HL-60 (cell line): ENCODE measurements around the gene PDE1C.

ENCODE experiments used
- DNase-seq, 2 experiments: peaks; one replicate each; pipeline ENCODE4 v3.0.0-alpha.2; 2010 to 2020; ENCODE audit warnings: low read depth in 1 of 2, low spot score in 1 of 2
- H3K27ac ChIP-seq: fragments of 250-450 bp; sonication (Bioruptor Pico); replicated peaks from 2 replicates; pipeline ENCODE4 v1.5.1; 2020; ENCODE audit warnings: mild to moderate bottlenecking, moderate library complexity
- H3K27me3 ChIP-seq: fragments of 250-450 bp; sonication (Bioruptor Pico); 2 replicates; pipeline ENCODE4 v1.5.1; 2021; ENCODE audit warnings: mild to moderate bottlenecking, moderate library complexity; ENCODE audit not compliant: insufficient read depth, poor library complexity, severe bottlenecking
- H3K4me3 ChIP-seq: replicated peaks from 2 replicates; pipeline ENCODE4 v1.5.1; 2011; ENCODE audit warnings: mild to moderate bottlenecking, control low read depth, low read length; ENCODE audit not compliant: insufficient read depth
- GABPA ChIP-seq: IDR thresholded peaks from 2 replicates; pipeline ENCODE4 v1.6.1; 2012; ENCODE audit warnings: low read depth
- POLR2AphosphoS5 ChIP-seq: IDR thresholded peaks from 2 replicates; pipeline ENCODE4 v1.6.1; 2012; ENCODE audit warnings: low read depth
- SPI1 ChIP-seq: IDR thresholded peaks from 2 replicates; pipeline ENCODE4 v1.6.1; 2012; ENCODE audit warnings: low read depth, mild to moderate bottlenecking, borderline replicate concordance
- TF ChIP-seq, protein P1 (sequence below): IDR thresholded peaks from one replicate; pipeline ENCODE4 v1.5.1; 2011; ENCODE audit warnings: low read length, control low read depth, inconsistent platforms; ENCODE audit not compliant: insufficient read depth
- TF ChIP-seq, protein P2 (sequence below): IDR thresholded peaks from 2 replicates; pipeline ENCODE4 v1.6.1; 2012; ENCODE audit warnings: low read depth; ENCODE audit not compliant: insufficient replicate concordance

PDE1C gene

GRCh38 chr7:31887006-31887405, 183.2 kb downstream of the PDE1C start:
- Histone ChIP-seq H3K27me3 (no peaks in the 10 kb centered on the region), H3K4me3 (no peak overlapping the region), H3K27ac (no peak overlapping the region)
- TF ChIP-seq, protein P1, sequence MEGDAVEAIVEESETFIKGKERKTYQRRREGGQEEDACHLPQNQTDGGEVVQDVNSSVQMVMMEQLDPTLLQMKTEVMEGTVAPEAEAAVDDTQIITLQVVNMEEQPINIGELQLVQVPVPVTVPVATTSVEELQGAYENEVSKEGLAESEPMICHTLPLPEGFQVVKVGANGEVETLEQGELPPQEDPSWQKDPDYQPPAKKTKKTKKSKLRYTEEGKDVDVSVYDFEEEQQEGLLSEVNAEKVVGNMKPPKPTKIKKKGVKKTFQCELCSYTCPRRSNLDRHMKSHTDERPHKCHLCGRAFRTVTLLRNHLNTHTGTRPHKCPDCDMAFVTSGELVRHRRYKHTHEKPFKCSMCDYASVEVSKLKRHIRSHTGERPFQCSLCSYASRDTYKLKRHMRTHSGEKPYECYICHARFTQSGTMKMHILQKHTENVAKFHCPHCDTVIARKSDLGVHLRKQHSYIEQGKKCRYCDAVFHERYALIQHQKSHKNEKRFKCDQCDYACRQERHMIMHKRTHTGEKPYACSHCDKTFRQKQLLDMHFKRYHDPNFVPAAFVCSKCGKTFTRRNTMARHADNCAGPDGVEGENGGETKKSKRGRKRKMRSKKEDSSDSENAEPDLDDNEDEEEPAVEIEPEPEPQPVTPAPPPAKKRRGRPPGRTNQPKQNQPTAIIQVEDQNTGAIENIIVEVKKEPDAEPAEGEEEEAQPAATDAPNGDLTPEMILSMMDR, result no peak
- TF ChIP-seq POLR2AphosphoS5, result no peak
- TF ChIP-seq SPI1, result no peak
- TF ChIP-seq GABPA, result no peak
- TF ChIP-seq, protein P2, sequence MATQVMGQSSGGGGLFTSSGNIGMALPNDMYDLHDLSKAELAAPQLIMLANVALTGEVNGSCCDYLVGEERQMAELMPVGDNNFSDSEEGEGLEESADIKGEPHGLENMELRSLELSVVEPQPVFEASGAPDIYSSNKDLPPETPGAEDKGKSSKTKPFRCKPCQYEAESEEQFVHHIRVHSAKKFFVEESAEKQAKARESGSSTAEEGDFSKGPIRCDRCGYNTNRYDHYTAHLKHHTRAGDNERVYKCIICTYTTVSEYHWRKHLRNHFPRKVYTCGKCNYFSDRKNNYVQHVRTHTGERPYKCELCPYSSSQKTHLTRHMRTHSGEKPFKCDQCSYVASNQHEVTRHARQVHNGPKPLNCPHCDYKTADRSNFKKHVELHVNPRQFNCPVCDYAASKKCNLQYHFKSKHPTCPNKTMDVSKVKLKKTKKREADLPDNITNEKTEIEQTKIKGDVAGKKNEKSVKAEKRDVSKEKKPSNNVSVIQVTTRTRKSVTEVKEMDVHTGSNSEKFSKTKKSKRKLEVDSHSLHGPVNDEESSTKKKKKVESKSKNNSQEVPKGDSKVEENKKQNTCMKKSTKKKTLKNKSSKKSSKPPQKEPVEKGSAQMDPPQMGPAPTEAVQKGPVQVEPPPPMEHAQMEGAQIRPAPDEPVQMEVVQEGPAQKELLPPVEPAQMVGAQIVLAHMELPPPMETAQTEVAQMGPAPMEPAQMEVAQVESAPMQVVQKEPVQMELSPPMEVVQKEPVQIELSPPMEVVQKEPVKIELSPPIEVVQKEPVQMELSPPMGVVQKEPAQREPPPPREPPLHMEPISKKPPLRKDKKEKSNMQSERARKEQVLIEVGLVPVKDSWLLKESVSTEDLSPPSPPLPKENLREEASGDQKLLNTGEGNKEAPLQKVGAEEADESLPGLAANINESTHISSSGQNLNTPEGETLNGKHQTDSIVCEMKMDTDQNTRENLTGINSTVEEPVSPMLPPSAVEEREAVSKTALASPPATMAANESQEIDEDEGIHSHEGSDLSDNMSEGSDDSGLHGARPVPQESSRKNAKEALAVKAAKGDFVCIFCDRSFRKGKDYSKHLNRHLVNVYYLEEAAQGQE, result no peak
- DNase-seq, result no peak

GRCh38 chr7:31885171-31885570, 185.0 kb downstream of the PDE1C start:
- no peak for DNase-seq
- H3K4me3 ChIP-seq, result no peak overlapping the region
- H3K27ac ChIP-seq, result no peak overlapping the region
- no peaks in the 10 kb centered on the region for H3K27me3 ChIP-seq
- TF ChIP-seq POLR2AphosphoS5 (no peak), SPI1 (peak; percentile 46; the same call in 1 of the 2 replicates)
- TF ChIP-seq, protein P1, result no peak
- TF ChIP-seq, protein P2, result no peak

DNA sequence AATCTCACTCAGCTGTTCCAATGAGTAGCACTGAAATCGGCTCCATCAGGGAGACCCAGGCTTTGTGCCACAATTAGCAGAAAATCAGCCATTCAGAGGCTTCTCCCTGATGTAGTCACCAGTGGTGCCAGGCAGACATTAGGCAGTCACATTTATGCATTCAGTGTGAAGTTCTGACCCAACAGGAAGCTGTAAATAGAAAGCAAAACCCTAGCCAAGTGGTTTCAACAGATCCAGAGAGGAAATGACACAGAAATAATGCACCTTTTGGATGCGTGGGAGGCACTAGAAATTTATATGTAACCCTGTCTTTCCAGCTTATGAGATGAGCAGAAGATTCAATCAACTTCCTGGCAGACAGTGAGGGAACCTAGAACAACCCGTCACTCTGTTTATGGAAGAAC, 186.4 kb downstream of the PDE1C start:
- no peak overlapping the region for H3K4me3 ChIP-seq
- H3K27me3 ChIP-seq, result no peaks in the 10 kb centered on the region
- H3K27ac ChIP-seq, result peak overlapping the region; percentile 25
- TF ChIP-seq, protein P1, result no peak
- TF ChIP-seq, protein P2, result no peak
- TF ChIP-seq SPI1 (no peak), GABPA (no peak), POLR2AphosphoS5 (no peak)
- peak; percentile 34 to 44 for DNase-seq
